Measurements from ENCODE around the gene AP5S1. TPM values are rescaled to one million over a fixed set of nuclear protein-coding genes. Genes with fewer than 3 reads are reported as not detected.

AP5S1 gene
- total and polyA plus RNA-seq, 11 donors = 9.5 to 18.6 (median 11.4) TPM

- Histone ChIP-seq H3K4me1 (peaks cover 0 to 18% (median 0%) of the 10 kb centered on the region in 12 donors), H3K27me3 (no peaks in the 10 kb centered on the region), H3K27ac (no peak overlapping the region), H3K36me3 (peaks cover 0 to 64% (median 33%) of the 10 kb centered on the region in 9 donors), H3K4me3 (no peak overlapping the region), H3K9me3 (no peaks in the 10 kb centered on the region)
- ATAC-seq (no peak), DNase-seq (no peak)
- intact Hi-C loops (cut with DNase I) = no loop called here
- WGBS, 4 donors = 95 to 99% (median 98%) methylated on average over 5 of the region's 5 CpGs
- TF ChIP-seq POLR2A (IDR thresholded peaks at IDR 0.05) (no peak), CTCF (IDR thresholded peaks at IDR 0.05) (no peak)
Observed at GRCh38 chr20:3873507-3873906, 53.2 kb downstream of the AP5S1 start.

GRCh38 chr20:3874194-3874844 is 54.0 kb downstream of the AP5S1 start:
- Histone ChIP-seq H3K4me3 (no peak overlapping the region), H3K4me1 (peaks cover 0 to 18% (median 0%) of the 10 kb centered on the region in 12 donors), H3K36me3 (peaks cover 0 to 63% (median 30%) of the 10 kb centered on the region in 9 donors), H3K9me3 (no peaks in the 10 kb centered on the region), H3K27ac (no peak overlapping the region), H3K27me3 (no peaks in the 10 kb centered on the region)
- intact Hi-C loops (cut with DNase I) = no loop called here
- WGBS, 4 donors = 59 to 83% (median 60%) methylated on average over 3 of the region's 3 CpGs
- TF ChIP-seq CTCF (IDR thresholded peaks at IDR 0.05) (no peak), POLR2A (IDR thresholded peaks at IDR 0.05) (no peak)
- peak in 1 of 4 donors; percentile 7 for ATAC-seq
- DNase-seq = no peak

GRCh38 chr20:3875378-3875974 is 55.1 kb downstream of the AP5S1 start:
- H3K27me3 ChIP-seq = no peaks in the 10 kb centered on the region
- no peak for DNase-seq
- intact Hi-C loops (cut with DNase I) = no loop called here
- TF ChIP-seq CTCF (IDR thresholded peaks at IDR 0.05) (no peak), POLR2A (IDR thresholded peaks at IDR 0.05) (no peak)
- H3K27ac ChIP-seq = no peak overlapping the region
- no peak overlapping the region for H3K4me3 ChIP-seq
- 77 to 84% (median 83%) methylated on average over 9 of the region's 9 CpGs for WGBS, 4 donors
- peaks cover 0 to 55% (median 24%) of the 10 kb centered on the region in 9 donors for H3K36me3 ChIP-seq
- peaks cover 0 to 14% (median 0%) of the 10 kb centered on the region in 12 donors for H3K4me1 ChIP-seq
- no peaks in the 10 kb centered on the region for H3K9me3 ChIP-seq
- peak in 3 of 4 donors; percentile 23 to 29 (median 23) for ATAC-seq

GRCh38 chr20:3876000-3876399 is 55.7 kb downstream of the AP5S1 start:
- Histone ChIP-seq H3K27ac (no peak overlapping the region), H3K4me1 (peaks cover 0 to 14% (median 0%) of the 10 kb centered on the region in 12 donors), H3K36me3 (peaks cover 0 to 51% (median 24%) of the 10 kb centered on the region in 9 donors), H3K27me3 (no peaks in the 10 kb centered on the region), H3K9me3 (no peaks in the 10 kb centered on the region), H3K4me3 (no peak overlapping the region)
- DNase-seq (no peak), ATAC-seq (no peak)
- intact Hi-C loops (cut with DNase I) = no loop called here
- WGBS, 4 donors = 63 to 74% (median 70%) methylated on average over 1 of the region's 1 CpG
- TF ChIP-seq POLR2A (IDR thresholded peaks at IDR 0.05) (no peak), CTCF (IDR thresholded peaks at IDR 0.05) (no peak)

Measured in heart left ventricle (tissue), 16 donors.